ENCODE data around the gene PNLIPRP2. TPM values are rescaled to one million over a fixed set of nuclear protein-coding genes. Genes with fewer than 3 reads are reported as not detected.

The PNLIPRP2 gene
- total RNA-seq, 1 experiment from 2014 or later = 0.24 TPM

GRCh38 chr10:116689744-116690143 is 69.0 kb downstream of the PNLIPRP2 start:
- Histone ChIP-seq H3K4me2 (ENCODE audit: insufficient read depth, insufficient read length, low read length) (no peak overlapping the region), H2BK5ac (ENCODE audit: insufficient read length, low read length) (no peak overlapping the region), H3K27me3 (ENCODE audit: insufficient read depth, low read length) (no peaks in the 10 kb centered on the region), H3K23me2 (ENCODE audit: insufficient read length, low read depth, low read length, poor library complexity, severe bottlenecking) (no peaks in the 10 kb centered on the region), H3K27ac (ENCODE audit: insufficient read length, low read depth, low read length) (no peak overlapping the region), H4K20me1 (ENCODE audit: control insufficient read depth, insufficient read depth, insufficient read length) (no peaks in the 10 kb centered on the region), H4K8ac (replicated peaks; ENCODE audit: insufficient read length, low read depth, low read length) (no peak overlapping the region), H3K18ac (ENCODE audit: insufficient read length, low read depth, low read length) (no peak overlapping the region), H2BK15ac (ENCODE audit: low read depth, low read length) (no peak overlapping the region), H4K5ac (ENCODE audit: insufficient read length, low read depth, low read length) (no peak overlapping the region), H3K9ac (ENCODE audit: extremely low read depth, insufficient read length, low read length) (no peak overlapping the region), H4K91ac (ENCODE audit: insufficient read length, low read depth, low read length) (no peak overlapping the region), H2BK12ac (ENCODE audit: insufficient read length, low read depth, low read length) (no peak overlapping the region), H3K79me1 (ENCODE audit: insufficient read depth, low read depth, low read length, poor library complexity, severe bottlenecking) (no peaks in the 10 kb centered on the region), H2BK20ac (ENCODE audit: low read depth, low read length, poor library complexity, severe bottlenecking) (no peak overlapping the region), H3K23ac (ENCODE audit: insufficient read length, low read depth, low read length) (no peak overlapping the region), H3K9me3 (ENCODE audit: control insufficient read depth, low read depth, low read length) (no peaks in the 10 kb centered on the region), H3K56ac (ENCODE audit: insufficient read length, low read depth, low read length) (no peak overlapping the region), H3K4me1 (ENCODE audit: insufficient read depth, low read length) (peaks cover 13% of the 10 kb centered on the region), H2AK5ac (ENCODE audit: insufficient read length, low read length) (no peak overlapping the region), H3K4ac (ENCODE audit: low read depth, low read length) (no peak overlapping the region), H2BK120ac (ENCODE audit: low read depth, low read length, poor library complexity, severe bottlenecking) (no peak overlapping the region), H3T11ph (ENCODE audit: low read length) (no peak overlapping the region), H3K14ac (ENCODE audit: insufficient read depth, low read length) (no peak overlapping the region), H3K79me2 (ENCODE audit: insufficient read depth, low read length) (no peaks in the 10 kb centered on the region), H2AFZ (ENCODE audit: low read length) (no peak overlapping the region)
- H3K4me1 Mint-ChIP-seq = peaks cover 53 to 57% of the 10 kb centered on the region in 2 experiments
- no peak overlapping the region for H3K27ac Mint-ChIP-seq
- peaks cover 28% of the 10 kb centered on the region for H3K27me3 Mint-ChIP-seq (ENCODE audit: low read depth)
- DNase-seq = no peak
- H3K36me3 Mint-ChIP-seq (ENCODE audit: insufficient read depth in 1 of 3, low read depth in 3 of 3) = peaks cover 0 to 5% (median 0%) of the 10 kb centered on the region in 3 experiments; a peak in 3 of 7 replicates
- peaks cover 0 to 3% of the 10 kb centered on the region in 2 experiments; a peak in 1 of 5 replicates for H3K9me3 Mint-ChIP-seq
- WGBS (ENCODE audit: extremely low coverage, insufficient read length, low lambda C conversion rate) = no CpG with 5 or more reads among the region's 4 CpGs
- H3K4me3 Mint-ChIP-seq = no peak overlapping the region
- no peak for TF ChIP-seq CTCF (conservative IDR thresholded peaks at IDR 0.05)
